IMR-90 (cell line): ENCODE results near the gene AGTR1.

Source experiments
- BHLHE40 ChIP-seq: fragments of 150-350 bp; IDR thresholded peaks from 2 replicates; pipeline ENCODE4 v1.6.1; 2016; ENCODE audit warnings: mild to moderate bottlenecking, low read depth, low read length
- CEBPB ChIP-seq: IDR thresholded peaks from 2 replicates; pipeline ENCODE4 v1.6.1; 2012; ENCODE audit warnings: low read depth, low read length, improper control_type of control experiment
- CHD1 ChIP-seq: IDR thresholded peaks from 2 replicates; pipeline ENCODE4 v1.6.1; 2012; ENCODE audit warnings: low read depth, low read length, improper control_type of control experiment
- FOS ChIP-seq: fragments of 150-350 bp; IDR thresholded peaks from 2 replicates; pipeline ENCODE4 v1.6.1; 2016; ENCODE audit warnings: low read depth, low read length
- MAZ ChIP-seq: IDR thresholded peaks from 2 replicates; pipeline ENCODE4 v1.6.1; 2012; ENCODE audit warnings: low read depth, mild to moderate bottlenecking, low read length, improper control_type of control experiment, moderate library complexity, borderline replicate concordance
- MXI1 ChIP-seq: IDR thresholded peaks from 2 replicates; pipeline ENCODE4 v1.6.1; 2012; ENCODE audit warnings: low read depth, mild to moderate bottlenecking, low read length, moderate library complexity, borderline replicate concordance
- NFE2L2 ChIP-seq: fragments of 150-350 bp; IDR thresholded peaks from 2 replicates; pipeline ENCODE4 v1.6.1; 2016; ENCODE audit warnings: low read depth, mild to moderate bottlenecking, low read length
- POLR2A ChIP-seq: IDR thresholded peaks from 2 replicates; pipeline ENCODE4 v1.6.1; 2012; ENCODE audit warnings: mild to moderate bottlenecking, low read depth, low read length
- RAD21 ChIP-seq: IDR thresholded peaks from 2 replicates; pipeline ENCODE4 v1.6.1; 2012; ENCODE audit warnings: low read length, improper control_type of control experiment
- SMC3 ChIP-seq: fragments of 150-350 bp; IDR thresholded peaks from 2 replicates; pipeline ENCODE4 v1.6.1; 2016; ENCODE audit warnings: low read depth, mild to moderate bottlenecking, antibody characterized with exemption, low read length, moderate library complexity
- USF2 ChIP-seq: fragments of 150-350 bp; IDR thresholded peaks from 2 replicates; pipeline ENCODE4 v1.6.1; 2017; ENCODE audit warnings: mild to moderate bottlenecking, antibody characterized with exemption, low read length, low read depth
- TF ChIP-seq, protein P1 (sequence below): conservative IDR thresholded peaks from 2 replicates; pipeline ENCODE4 v1.5.1; 2012; ENCODE audit warnings: mild to moderate bottlenecking, low read depth, low read length, improper control_type of control experiment
- TF ChIP-seq, protein P2 (sequence below): fragments of 150-350 bp; IDR thresholded peaks from 2 replicates; pipeline ENCODE4 v1.6.1; 2016; ENCODE audit warnings: low read depth, mild to moderate bottlenecking, low read length, moderate library complexity, borderline replicate concordance

DNA sequence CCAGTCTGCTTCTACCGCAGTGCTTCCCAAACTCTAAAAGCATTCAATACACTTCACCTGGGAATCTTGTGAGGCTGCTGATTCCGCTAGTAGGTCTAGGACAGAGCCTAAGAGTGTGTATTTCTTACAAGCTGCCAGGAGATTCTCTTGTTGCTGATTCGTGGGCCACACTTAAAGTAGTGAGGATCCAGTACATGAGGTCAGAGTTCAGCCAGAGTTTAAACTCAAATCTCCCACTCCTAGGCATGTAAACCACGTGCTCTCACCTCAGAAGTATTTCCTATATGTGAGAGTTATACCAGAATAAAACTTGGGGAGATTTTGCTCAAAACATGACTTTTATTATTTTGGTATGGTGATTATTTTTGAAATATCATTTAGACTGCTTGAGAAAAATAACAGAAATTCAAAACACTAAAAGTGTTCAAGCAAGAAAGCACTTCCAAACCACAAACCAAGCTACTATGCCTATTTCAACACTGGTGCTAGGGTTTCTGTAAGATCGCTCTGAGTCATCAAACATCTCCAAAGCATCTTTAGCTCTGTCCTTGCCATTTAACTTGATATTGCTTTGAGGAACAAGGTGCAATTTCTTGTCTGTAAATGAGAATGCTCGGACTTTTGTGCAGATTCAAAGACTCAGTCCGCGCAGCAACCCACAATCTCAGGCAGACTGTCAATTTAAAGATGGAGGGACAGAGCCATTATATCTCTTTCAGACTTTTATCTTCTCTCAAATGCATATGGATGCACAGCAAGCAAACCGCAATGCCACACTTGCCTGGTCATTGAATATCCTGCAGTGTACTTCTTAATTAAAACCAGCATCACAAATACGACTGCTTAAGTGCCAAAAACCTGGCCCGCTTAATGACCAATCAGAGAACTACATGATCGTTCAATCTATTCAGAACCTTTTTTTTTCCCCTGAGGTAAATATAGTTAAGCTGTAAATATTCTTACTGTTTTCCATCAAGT, 59.8 kb downstream of the AGTR1 start:
- TF ChIP-seq, protein P1, sequence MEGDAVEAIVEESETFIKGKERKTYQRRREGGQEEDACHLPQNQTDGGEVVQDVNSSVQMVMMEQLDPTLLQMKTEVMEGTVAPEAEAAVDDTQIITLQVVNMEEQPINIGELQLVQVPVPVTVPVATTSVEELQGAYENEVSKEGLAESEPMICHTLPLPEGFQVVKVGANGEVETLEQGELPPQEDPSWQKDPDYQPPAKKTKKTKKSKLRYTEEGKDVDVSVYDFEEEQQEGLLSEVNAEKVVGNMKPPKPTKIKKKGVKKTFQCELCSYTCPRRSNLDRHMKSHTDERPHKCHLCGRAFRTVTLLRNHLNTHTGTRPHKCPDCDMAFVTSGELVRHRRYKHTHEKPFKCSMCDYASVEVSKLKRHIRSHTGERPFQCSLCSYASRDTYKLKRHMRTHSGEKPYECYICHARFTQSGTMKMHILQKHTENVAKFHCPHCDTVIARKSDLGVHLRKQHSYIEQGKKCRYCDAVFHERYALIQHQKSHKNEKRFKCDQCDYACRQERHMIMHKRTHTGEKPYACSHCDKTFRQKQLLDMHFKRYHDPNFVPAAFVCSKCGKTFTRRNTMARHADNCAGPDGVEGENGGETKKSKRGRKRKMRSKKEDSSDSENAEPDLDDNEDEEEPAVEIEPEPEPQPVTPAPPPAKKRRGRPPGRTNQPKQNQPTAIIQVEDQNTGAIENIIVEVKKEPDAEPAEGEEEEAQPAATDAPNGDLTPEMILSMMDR = no peak
- TF ChIP-seq CHD1 (no peak), MAZ (no peak), POLR2A (no peak), MXI1 (no peak), USF2 (no peak), RAD21 (no peak), SMC3 (no peak), CEBPB (peak; percentile 46; the same call in 1 of the 2 replicates), NFE2L2 (no peak), BHLHE40 (no peak), FOS (no peak)
- TF ChIP-seq, protein P2, sequence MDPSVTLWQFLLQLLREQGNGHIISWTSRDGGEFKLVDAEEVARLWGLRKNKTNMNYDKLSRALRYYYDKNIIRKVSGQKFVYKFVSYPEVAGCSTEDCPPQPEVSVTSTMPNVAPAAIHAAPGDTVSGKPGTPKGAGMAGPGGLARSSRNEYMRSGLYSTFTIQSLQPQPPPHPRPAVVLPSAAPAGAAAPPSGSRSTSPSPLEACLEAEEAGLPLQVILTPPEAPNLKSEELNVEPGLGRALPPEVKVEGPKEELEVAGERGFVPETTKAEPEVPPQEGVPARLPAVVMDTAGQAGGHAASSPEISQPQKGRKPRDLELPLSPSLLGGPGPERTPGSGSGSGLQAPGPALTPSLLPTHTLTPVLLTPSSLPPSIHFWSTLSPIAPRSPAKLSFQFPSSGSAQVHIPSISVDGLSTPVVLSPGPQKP = no peak
